ENCODE data around the gene PSAPL1.

PSAPL1 gene

DNA sequence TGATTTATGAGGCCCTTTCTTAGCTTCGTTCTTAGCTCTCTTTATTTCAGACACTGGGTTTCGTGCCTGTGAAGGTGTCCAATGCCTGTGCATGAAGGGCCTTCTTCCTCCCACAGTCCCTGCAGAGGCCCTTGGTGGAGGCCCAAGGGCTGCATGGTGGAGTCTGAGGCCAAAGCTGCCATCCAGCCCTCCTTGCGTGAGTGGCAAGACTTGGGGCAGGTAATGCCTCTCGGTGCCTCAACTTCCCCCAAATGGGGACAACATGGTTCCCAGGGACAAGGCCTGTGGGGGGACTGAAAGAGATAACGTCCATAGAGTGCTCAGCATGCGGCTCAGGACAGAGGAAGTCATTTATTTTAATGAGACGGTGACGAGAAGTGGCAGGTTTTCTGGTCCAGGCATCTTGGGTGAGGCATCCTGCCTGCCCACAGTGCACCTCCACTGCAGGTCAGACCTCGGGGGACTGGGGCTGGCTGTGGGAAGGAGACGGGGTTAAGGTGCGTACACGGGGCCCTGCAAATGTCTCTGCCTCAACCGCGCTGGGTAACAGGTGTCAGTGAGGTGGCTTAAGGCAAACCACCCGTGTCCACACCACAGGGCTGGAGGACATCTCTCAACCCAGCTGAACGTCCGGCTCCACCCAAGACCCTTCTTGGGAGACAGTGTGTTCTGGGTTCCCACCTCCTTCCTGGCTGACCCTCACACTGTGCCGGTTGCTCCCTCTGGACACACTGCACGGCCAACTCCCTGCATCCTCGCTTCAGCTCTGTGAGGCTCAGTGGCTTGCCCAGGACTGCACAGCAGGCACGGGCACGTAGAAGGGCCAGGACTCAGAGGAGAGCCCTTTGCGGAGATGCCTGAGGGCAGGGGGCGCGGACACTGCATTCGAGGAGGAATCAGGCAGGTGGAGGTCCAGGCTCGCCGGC is 50.5 kb downstream of the PSAPL1 start:
- no peak for TF ChIP-seq GATA3 (IDR thresholded peaks at IDR 0.05; ENCODE audit: low read depth, low read length)
- TF ChIP-seq GATA2 (IDR thresholded peaks at IDR 0.05; ENCODE audit: low read depth, low read length): no peak

GRCh38 chr4:7383266-7383665 is 51.5 kb downstream of the PSAPL1 start:
- no peak for TF ChIP-seq GATA2 (IDR thresholded peaks at IDR 0.05; ENCODE audit: low read depth, low read length)

DNA sequence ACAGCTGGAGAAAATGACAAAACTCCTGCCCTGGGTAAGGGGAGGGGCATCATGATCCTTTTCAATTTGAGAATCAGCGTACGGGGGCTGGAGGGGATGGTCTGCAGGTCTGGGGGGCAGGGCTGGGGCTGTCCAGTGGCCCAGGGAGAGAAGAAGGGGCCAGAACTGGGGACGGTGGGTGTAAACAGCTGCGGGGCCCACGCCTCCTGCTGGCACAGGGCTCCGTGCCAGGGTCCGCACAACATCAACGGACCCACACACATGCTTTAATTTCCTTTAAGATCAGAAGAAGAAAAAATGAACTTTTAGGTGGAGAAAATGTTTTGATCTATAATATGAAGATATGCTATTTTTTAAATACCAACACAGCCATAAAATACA is 52.1 kb downstream of the PSAPL1 start:
- TF ChIP-seq GATA2 (IDR thresholded peaks at IDR 0.05; ENCODE audit: low read depth, low read length) (no peak), GATA3 (IDR thresholded peaks at IDR 0.05; ENCODE audit: low read depth, low read length) (no peak)

DNA sequence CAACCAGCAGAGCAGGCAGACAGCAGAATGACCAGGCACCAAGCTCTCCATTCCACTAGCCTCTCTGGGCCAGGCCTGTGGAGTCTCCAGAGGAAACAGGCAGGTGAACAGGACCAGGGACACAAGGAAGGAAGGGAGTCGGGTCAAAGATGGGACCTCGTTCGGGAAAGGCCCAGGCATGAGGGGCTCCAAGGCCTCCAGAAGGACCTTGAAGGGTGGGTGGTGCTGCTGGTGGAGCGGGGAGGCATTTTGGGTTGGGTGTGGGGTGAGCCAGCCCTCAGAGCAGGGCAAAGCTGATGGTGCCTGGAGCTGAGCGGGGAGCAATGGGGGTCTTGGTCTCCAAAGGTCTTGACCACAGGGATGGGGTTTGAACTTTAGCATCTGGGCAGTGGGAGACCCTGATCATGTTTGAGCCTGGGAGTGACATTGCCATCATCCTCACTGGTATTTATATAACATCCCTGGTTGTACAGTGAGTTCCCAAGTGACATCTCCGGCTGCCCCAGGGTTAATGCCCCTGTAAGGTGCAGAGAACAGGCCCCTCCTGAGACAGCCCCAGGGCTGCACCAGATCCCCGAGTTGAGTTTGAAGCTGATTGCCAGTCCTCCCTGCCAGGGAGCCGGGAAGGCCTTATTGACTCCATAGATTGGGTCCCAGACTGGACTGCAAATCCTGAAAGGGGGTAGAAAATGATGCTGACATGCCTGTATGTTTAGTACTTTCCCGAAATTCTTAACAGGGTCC is 52.7 kb downstream of the PSAPL1 start:
- no peak for TF ChIP-seq GATA2 (IDR thresholded peaks at IDR 0.05; ENCODE audit: low read depth, low read length)
- TF ChIP-seq GATA3 (IDR thresholded peaks at IDR 0.05; ENCODE audit: low read depth, low read length): no peak

- TF ChIP-seq GATA3 (IDR thresholded peaks at IDR 0.05; ENCODE audit: low read depth, low read length) (no peak), GATA2 (IDR thresholded peaks at IDR 0.05; ENCODE audit: low read depth, low read length) (no peak)
These were observed 53.4 kb downstream of the PSAPL1 start for GRCh38 chr4:7381221-7381889.
